Measurements from ENCODE around the gene PIP4K2A. TPM values are rescaled to one million over a fixed set of nuclear protein-coding genes. Genes with fewer than 3 reads are reported as not detected.
A peak's percentile ranks its signal among the peaks of the same experiment; 100 is the strongest.

Gene PIP4K2A
- total RNA-seq, 2 donors from 2014 or later: 3.6 to 7.8 TPM

DNA sequence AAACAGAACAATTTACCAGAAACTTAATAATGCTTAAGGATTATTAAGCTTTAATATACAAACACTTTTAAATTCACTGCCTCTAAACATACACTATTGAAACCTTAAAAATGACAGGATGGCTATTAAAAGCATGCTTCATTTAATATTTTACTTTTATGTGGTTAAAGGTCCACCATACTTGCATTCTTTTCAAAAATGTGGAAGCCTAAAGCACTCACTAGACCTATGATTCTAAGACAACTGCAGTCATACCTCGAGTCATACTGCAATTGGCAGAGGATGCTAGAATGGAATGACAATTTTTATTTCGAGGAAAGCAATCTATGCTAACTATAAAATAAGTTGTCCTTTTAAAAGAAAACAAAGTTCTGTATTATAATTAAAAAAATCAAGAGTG lies 85.3 kb downstream of the PIP4K2A start:
- Histone ChIP-seq H3K27ac (no peak overlapping the region), H3K4me1 (peaks cover 42% of the 10 kb centered on the region), H3K36me3 (replicated peaks in 1 of 2; ENCODE audit: insufficient read depth in 1 of 2, low read depth in 2 of 2) (no peaks in the 10 kb centered on the region), H3K9me3 (no peaks in the 10 kb centered on the region), H3K27me3 (no peaks in the 10 kb centered on the region), H3K4me3 (no peak overlapping the region)
- WGBS, 2 donors: 79 to 86% methylated on average over 2 of the region's 2 CpGs
- TF ChIP-seq, protein P1, sequence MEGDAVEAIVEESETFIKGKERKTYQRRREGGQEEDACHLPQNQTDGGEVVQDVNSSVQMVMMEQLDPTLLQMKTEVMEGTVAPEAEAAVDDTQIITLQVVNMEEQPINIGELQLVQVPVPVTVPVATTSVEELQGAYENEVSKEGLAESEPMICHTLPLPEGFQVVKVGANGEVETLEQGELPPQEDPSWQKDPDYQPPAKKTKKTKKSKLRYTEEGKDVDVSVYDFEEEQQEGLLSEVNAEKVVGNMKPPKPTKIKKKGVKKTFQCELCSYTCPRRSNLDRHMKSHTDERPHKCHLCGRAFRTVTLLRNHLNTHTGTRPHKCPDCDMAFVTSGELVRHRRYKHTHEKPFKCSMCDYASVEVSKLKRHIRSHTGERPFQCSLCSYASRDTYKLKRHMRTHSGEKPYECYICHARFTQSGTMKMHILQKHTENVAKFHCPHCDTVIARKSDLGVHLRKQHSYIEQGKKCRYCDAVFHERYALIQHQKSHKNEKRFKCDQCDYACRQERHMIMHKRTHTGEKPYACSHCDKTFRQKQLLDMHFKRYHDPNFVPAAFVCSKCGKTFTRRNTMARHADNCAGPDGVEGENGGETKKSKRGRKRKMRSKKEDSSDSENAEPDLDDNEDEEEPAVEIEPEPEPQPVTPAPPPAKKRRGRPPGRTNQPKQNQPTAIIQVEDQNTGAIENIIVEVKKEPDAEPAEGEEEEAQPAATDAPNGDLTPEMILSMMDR (IDR thresholded peaks at IDR 0.05): no peak
- DNase-seq: no peak
- intact Hi-C loops (cut with DNase I): no loop called here
- ATAC-seq: no peak

DNA sequence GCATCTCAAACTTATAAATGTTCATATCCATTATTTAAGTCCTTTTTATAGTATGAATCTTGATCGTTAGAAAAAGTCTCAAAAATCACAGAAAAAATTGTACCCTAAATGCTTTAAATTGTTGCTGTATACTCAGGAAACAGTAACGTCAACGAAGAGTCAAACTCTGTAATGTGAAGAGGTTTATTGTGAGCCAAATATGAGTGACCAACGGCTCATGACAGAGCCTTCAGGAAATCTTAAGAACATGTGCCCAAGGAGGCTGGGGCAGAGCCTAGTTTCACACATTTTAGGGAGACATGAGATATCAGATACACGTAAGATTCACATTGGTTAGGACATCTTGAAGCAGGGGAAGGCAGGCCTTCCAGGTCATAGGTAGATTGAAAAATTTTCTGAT lies 86.1 kb downstream of the PIP4K2A start:
- Histone ChIP-seq H3K27me3 (no peaks in the 10 kb centered on the region), H3K36me3 (replicated peaks in 1 of 2; ENCODE audit: insufficient read depth in 1 of 2, low read depth in 2 of 2) (no peaks in the 10 kb centered on the region), H3K27ac (no peak overlapping the region), H3K4me3 (no peak overlapping the region), H3K4me1 (peaks cover 50% of the 10 kb centered on the region), H3K9me3 (no peaks in the 10 kb centered on the region)
- TF ChIP-seq POLR2A (IDR thresholded peaks at IDR 0.05): no peak
- TF ChIP-seq, protein P1 (IDR thresholded peaks at IDR 0.05): no peak
- no peak for ATAC-seq
- no peak for DNase-seq
- intact Hi-C loops (cut with DNase I): no loop called here
- 88 to 92% methylated on average over 5 of the region's 5 CpGs for WGBS, 2 donors

DNA sequence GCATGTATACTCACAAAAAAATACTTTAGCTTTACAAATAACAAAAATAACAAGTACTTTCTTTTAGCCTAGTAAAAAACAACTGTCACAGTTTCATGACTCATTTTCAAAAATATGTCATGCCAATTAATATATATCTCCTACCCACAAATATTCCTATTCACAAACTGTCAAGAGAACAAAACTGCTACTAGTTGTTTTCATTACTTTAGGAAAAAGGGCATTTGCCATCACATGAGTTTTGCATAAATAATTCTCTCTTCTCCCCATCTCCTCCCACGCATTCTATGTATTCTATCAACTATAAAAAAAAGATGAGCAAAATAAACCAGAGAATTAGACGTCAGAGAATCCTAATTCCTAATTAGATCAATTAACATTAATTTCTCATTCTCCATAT lies 87.6 kb downstream of the PIP4K2A start:
- Histone ChIP-seq H3K36me3 (replicated peaks in 1 of 2; ENCODE audit: insufficient read depth in 1 of 2, low read depth in 2 of 2) (no peaks in the 10 kb centered on the region), H3K4me1 (peaks cover 50% of the 10 kb centered on the region), H3K4me3 (no peak overlapping the region), H3K27ac (peak overlapping the region in 1 of 4 donors; percentile 28), H3K27me3 (no peaks in the 10 kb centered on the region), H3K9me3 (no peaks in the 10 kb centered on the region)
- 33 to 75% methylated on average over 2 of the region's 2 CpGs for WGBS, 2 donors
- TF ChIP-seq, protein P1 (IDR thresholded peaks at IDR 0.05): no peak
- no peak for TF ChIP-seq POLR2A (IDR thresholded peaks at IDR 0.05)
- intact Hi-C loops (cut with DNase I): no loop called here
- DNase-seq (no peak), ATAC-seq (no peak)

DNA sequence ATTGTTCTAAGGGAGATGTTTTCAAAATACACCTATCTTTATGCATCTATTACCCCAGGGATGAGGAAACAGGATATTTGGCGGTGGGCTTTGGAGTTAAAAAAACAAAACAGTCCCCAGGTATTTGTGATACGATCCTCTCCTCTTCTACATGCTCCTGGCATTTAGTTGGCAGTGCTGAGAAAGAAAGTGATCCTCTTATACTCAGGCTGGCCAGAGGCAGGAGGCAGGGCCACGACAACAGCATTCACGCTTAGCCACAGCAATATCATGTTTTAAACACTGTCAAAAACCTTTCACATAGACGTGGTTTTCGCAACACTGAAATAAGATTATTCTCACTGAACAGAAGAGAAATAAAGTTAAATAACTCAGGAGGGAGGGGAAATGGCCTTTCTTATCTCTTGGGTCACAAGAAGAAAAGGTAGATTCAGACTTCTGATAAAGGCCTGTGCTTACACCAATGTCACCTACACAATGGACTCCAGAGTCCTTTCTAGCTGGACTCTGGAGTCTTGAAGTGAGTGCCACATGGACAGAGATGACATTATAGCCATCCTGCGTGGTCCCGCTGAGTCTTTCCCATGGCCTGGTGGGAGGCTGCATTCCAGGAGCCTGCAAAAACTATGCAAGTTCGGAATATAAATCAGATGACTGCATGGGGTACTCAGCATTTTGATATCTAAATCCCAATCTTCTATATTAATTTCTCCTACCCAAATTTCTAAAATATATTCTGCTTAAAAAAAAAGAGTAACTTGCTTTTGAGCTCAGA lies 88.7 kb downstream of the PIP4K2A start:
- 59 to 70% methylated on average over 9 of the region's 9 CpGs for WGBS, 2 donors
- no peak overlapping the region for H3K4me3 ChIP-seq

More for the DNA sequence above, 88.7 kb downstream of the PIP4K2A start:
- H3K9me3 ChIP-seq: no peaks in the 10 kb centered on the region
- intact Hi-C loops (cut with DNase I): no loop called here
- ATAC-seq (peak; percentile 45), DNase-seq (no peak)
- peaks cover 53% of the 10 kb centered on the region for H3K4me1 ChIP-seq
- H3K27me3 ChIP-seq: no peaks in the 10 kb centered on the region
- H3K36me3 ChIP-seq (replicated peaks in 1 of 2; ENCODE audit: insufficient read depth in 1 of 2, low read depth in 2 of 2): no peaks in the 10 kb centered on the region
- no peak for TF ChIP-seq POLR2A (IDR thresholded peaks at IDR 0.05)
- TF ChIP-seq, protein P1 (IDR thresholded peaks at IDR 0.05): no peak
- peak overlapping the region in 3 of 4 donors; percentile 22 to 51 (median 37) for H3K27ac ChIP-seq

All from body of pancreas (tissue), 4 donors.